ENCODE results near the gene GLIPR2. TPM values are rescaled to one million over a fixed set of nuclear protein-coding genes. Genes with fewer than 3 reads are reported as not detected.

The GLIPR2 gene
- total RNA-seq, 4 donors from 2014 or later, result 51.3 to 84.9 (median 59.6) TPM

- TF ChIP-seq EP300 (IDR thresholded peaks at IDR 0.05), result no peak
- TF ChIP-seq POLR2AphosphoS5 (IDR thresholded peaks at IDR 0.05), result peak; percentile 6 to 33
- Histone ChIP-seq H3K27me3 (no peaks in the 10 kb centered on the region), H3K4me3 (peak overlapping the region; percentile 83 to 99 (median 86)), H3K27ac (replicated peaks in 1 of 4) (peak overlapping the region; percentile 90 to 94 (median 92)), H3K4me1 (peaks cover 34 to 68% (median 65%) of the 10 kb centered on the region in 4 donors), H3K9me3 (no peaks in the 10 kb centered on the region), H3K36me3 (no peaks in the 10 kb centered on the region)
- WGBS, result 25% methylated on average over 9 of the region's 12 CpGs
- no peak for DNase-seq (ENCODE audit: extremely low spot score)
- intact Hi-C loops (cut with DNase I), result loop anchor here (5.0 kb wide), 1 partner anchor 35 kb away; no protein-coding TSS in a partner anchor
These were observed 965 bp downstream of the GLIPR2 start for GRCh38 chr9:36137392-36138004.

DNA sequence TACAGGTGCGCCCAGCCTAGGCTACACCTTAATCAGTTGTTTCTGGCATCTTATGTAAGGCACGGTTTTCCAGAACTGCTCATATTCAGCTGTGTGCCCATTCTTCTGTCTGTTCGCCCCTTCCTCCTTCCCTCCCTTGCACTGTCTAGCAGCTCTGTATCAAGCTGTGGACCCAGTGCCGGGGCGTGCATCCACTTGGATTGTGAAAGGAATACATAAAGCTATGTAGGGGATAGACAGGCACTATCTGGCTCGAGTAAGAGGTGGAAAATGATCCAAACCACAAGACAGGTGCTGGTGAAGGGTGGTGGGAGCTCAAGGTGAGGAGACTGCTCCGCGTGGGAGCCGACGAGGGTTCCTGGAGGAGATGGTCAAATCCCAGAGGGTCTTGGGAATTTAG, 2.0 kb downstream of the GLIPR2 start:
- TF ChIP-seq POLR2AphosphoS5 (IDR thresholded peaks at IDR 0.05), result no peak
- TF ChIP-seq, protein P1, sequence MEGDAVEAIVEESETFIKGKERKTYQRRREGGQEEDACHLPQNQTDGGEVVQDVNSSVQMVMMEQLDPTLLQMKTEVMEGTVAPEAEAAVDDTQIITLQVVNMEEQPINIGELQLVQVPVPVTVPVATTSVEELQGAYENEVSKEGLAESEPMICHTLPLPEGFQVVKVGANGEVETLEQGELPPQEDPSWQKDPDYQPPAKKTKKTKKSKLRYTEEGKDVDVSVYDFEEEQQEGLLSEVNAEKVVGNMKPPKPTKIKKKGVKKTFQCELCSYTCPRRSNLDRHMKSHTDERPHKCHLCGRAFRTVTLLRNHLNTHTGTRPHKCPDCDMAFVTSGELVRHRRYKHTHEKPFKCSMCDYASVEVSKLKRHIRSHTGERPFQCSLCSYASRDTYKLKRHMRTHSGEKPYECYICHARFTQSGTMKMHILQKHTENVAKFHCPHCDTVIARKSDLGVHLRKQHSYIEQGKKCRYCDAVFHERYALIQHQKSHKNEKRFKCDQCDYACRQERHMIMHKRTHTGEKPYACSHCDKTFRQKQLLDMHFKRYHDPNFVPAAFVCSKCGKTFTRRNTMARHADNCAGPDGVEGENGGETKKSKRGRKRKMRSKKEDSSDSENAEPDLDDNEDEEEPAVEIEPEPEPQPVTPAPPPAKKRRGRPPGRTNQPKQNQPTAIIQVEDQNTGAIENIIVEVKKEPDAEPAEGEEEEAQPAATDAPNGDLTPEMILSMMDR (IDR thresholded peaks at IDR 0.05), result no peak
- TF ChIP-seq EP300 (IDR thresholded peaks at IDR 0.05), result no peak
- no peak for TF ChIP-seq POLR2A (IDR thresholded peaks at IDR 0.05; ENCODE audit: low read depth)
- 85% methylated on average over 10 of the region's 10 CpGs for WGBS
- intact Hi-C loops (cut with DNase I), result loop anchor here (5.0 kb wide), 1 partner anchor 36 kb away; no protein-coding TSS in a partner anchor
- no peaks in the 10 kb centered on the region for H3K36me3 ChIP-seq
- H3K27ac ChIP-seq (replicated peaks in 1 of 4), result peak overlapping the region in 3 of 4 donors; percentile 90 to 94 (median 92)
- DNase-seq (ENCODE audit: extremely low spot score), result no peak
- H3K9me3 ChIP-seq, result no peaks in the 10 kb centered on the region
- no peak overlapping the region for H3K4me3 ChIP-seq
- H3K4me1 ChIP-seq, result peaks cover 44 to 77% (median 75%) of the 10 kb centered on the region in 4 donors
- H3K27me3 ChIP-seq, result no peaks in the 10 kb centered on the region

- Histone ChIP-seq H3K4me3 (no peak overlapping the region), H3K9me3 (no peaks in the 10 kb centered on the region), H3K27ac (replicated peaks in 1 of 4) (peak overlapping the region in 3 of 4 donors; percentile 88 to 94 (median 92)), H3K36me3 (no peaks in the 10 kb centered on the region), H3K4me1 (peaks cover 47 to 81% (median 79%) of the 10 kb centered on the region in 4 donors), H3K27me3 (no peaks in the 10 kb centered on the region)
- no peak for TF ChIP-seq POLR2A (IDR thresholded peaks at IDR 0.05; ENCODE audit: low read depth)
- TF ChIP-seq POLR2AphosphoS5 (IDR thresholded peaks at IDR 0.05), result no peak
- TF ChIP-seq, protein P1 (IDR thresholded peaks at IDR 0.05), result no peak
- no peak for DNase-seq (ENCODE audit: extremely low spot score)
- intact Hi-C loops (cut with DNase I), result loop anchor here (5.0 kb wide), 1 partner anchor 37 kb away; no protein-coding TSS in a partner anchor
- WGBS, result 91% methylated on average over 5 of the region's 5 CpGs
These were observed 2.4 kb downstream of the GLIPR2 start for GRCh38 chr9:36138901-36139300.

DNA sequence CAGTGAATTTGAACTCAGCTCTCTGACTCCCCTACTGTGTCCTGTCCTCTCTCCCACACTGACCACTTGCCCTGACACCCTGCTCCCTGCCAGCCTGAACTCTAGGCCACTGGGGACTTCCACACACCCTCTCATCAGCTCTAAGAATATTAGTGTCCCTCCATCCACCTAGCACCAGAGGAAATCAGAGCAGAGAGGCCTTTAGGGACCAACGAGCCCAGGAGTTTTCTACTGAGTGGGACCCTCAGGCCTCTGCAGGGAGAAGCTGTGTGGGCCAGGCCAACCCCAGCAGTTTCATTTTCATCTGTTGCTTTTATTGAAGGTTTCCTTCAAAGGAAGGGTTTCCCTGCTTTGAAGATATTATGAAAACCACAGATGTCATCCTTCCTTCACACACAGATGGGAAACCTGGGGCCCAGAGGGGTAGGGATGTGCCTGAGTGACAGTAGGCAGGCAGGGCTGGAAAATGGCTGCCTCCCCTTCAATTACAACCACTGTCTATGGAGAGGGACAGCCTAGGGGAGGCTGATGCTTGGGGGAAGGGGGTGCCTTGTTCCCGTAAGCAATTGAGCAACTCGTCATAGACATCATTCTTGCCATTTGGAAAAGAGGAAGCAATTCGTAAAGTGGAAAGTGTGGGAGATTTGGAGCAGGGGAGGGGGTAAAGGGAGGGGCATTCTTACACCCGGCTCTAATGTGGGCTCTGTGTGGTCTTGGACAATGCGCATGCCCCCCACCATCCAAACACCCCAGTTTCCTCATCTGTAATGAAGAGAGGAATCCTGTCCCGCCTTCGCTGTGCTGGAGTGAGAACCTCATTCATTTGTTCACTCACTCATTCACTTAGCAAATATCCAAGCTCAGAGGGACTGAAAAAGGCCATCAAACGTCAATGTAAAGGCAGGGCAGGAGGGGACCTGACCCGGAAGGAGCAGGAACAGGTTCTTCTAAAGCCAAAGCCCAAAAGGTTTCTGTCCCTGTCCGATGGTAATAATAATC, 3.9 kb downstream of the GLIPR2 start:
- Histone ChIP-seq H3K27ac (replicated peaks in 1 of 4) (peak overlapping the region; percentile 88 to 94 (median 91)), H3K4me1 (peaks cover 47 to 96% (median 93%) of the 10 kb centered on the region in 4 donors), H3K27me3 (no peaks in the 10 kb centered on the region), H3K9me3 (no peaks in the 10 kb centered on the region), H3K36me3 (peaks cover 0 to 3% (median 0%) of the 10 kb centered on the region in 4 donors), H3K4me3 (no peak overlapping the region)
- intact Hi-C loops (cut with DNase I), result loop anchor here (2.0 kb wide), 1 partner anchor 26 kb away; no protein-coding TSS in a partner anchor
- TF ChIP-seq, protein P1 (IDR thresholded peaks at IDR 0.05), result no peak
- TF ChIP-seq POLR2AphosphoS5 (IDR thresholded peaks at IDR 0.05), result peak in 1 of 2 donors; percentile 23
- TF ChIP-seq POLR2A (IDR thresholded peaks at IDR 0.05; ENCODE audit: low read depth), result no peak
- TF ChIP-seq EP300 (IDR thresholded peaks at IDR 0.05), result no peak
- 62% methylated on average over 10 of the region's 11 CpGs for WGBS
- DNase-seq (ENCODE audit: extremely low spot score), result no peak
